HepG2 (cell line): ENCODE data around the gene RPS6KA2. TPM values are rescaled to one million over a fixed set of nuclear protein-coding genes. Genes with fewer than 3 reads are reported as not detected.

Experiments
- ATAC-seq: fragments of 200-7000 bp; cut with Tn5 transposase; 3 replicates; pipeline ENCODE4 v1.9.1; 2020; ENCODE audit warnings: mild to moderate bottlenecking, moderate library complexity
- BruUV-seq: library from RNA; stranded (reverse); fragments of 400-500 nt; replicated peaks from 2 replicates; lab custom pipeline; 2021; lab: Mats Ljungman, UMichigan
- CTCF ChIA-PET: fragments of 300-600 bp; formaldehyde crosslinking; extraction: SDS; loops from one replicate; lab custom pipeline; 2021; ENCODE audit warnings: low total read pairs, inconsistent platforms, low intra/inter-chr PET ratio; lab: Yijun Ruan, JAX
- POLR2A ChIA-PET: fragments of 350-600 bp; sonication (Branson Sonifier 250); formaldehyde crosslinking; loops from one replicate; lab custom pipeline; 2020; ENCODE audit warnings: antibody characterized with exemption, inconsistent platforms; lab: Yijun Ruan, JAX
- DNase-seq: peaks from one replicate; pipeline ENCODE4 v3.0.0-alpha.2; 2015; ENCODE audit warnings: low spot score
- FAIRE-seq: peaks from 3 replicates; lab custom pipeline; 2011; peaks lifted over from hg19 to GRCh38; lab: Jason Lieb, UNC
- H2AFZ ChIP-seq: one replicate; pipeline ENCODE4 v1.6.1; 2011; ENCODE audit warnings: low read length, inconsistent platforms
- H3K27ac ChIP-seq: fragments of 300-600 bp; 3 replicates; pipeline ENCODE4 v1.8.0; 2011; ENCODE audit warnings: mixed run types, mild to moderate bottlenecking, mixed read lengths, low read length, inconsistent platforms; ENCODE audit not compliant: insufficient read depth; ENCODE audit errors: extremely low read length
- H3K27me3 ChIP-seq, 2 experiments: fragments of 200-600 bp in 1 of 2; 2 replicates in 1 of 2; 3 replicates in 1 of 2; pipeline versions ENCODE4 v1.6.0 to v1.8.0; 2011; ENCODE audit warnings: low read length in 2 of 2, mild to moderate bottlenecking in 2 of 2, moderate library complexity in 2 of 2, inconsistent platforms in 1 of 2; ENCODE audit not compliant: insufficient read depth in 2 of 2, control insufficient read depth in 1 of 2
- H3K36me3 ChIP-seq, 2 experiments: fragments of 200-600 bp in 1 of 2; replicated peaks in 1 of 2; 2 replicates in 1 of 2; 3 replicates in 1 of 2; pipeline versions ENCODE4 v1.5.1 to v1.8.0; 2011; ENCODE audit warnings: low read length in 2 of 2, inconsistent platforms in 1 of 2; ENCODE audit not compliant: insufficient read depth in 2 of 2, control insufficient read depth in 1 of 2
- H3K4me1 ChIP-seq: 2 replicates; pipeline ENCODE4 v1.5.1; 2012; ENCODE audit warnings: low read length, inconsistent platforms; ENCODE audit not compliant: insufficient read depth
- H3K4me2 ChIP-seq: 2 replicates; pipeline ENCODE4 v1.6.0; 2011; ENCODE audit warnings: low read depth, low read length, inconsistent platforms
- H3K4me3 ChIP-seq, 3 experiments: fragments of 200-600 bp in 1 of 3; sonication (generic), shearing (Covaris generic) in 1 of 3; replicated peaks in 1 of 3; 2 replicates each; pipeline ENCODE4 v1.5.1; 2011 to 2016; ENCODE audit warnings: low read length in 3 of 3, inconsistent platforms in 2 of 3, low read depth in 2 of 3, mild to moderate bottlenecking in 2 of 3, control low read depth in 1 of 3, mixed read lengths in 1 of 3; ENCODE audit not compliant: insufficient read depth in 1 of 3
- H3K79me2 ChIP-seq: one replicate; pipeline ENCODE4 v1.6.1; 2011; ENCODE audit warnings: low read length, inconsistent platforms; ENCODE audit not compliant: insufficient read depth
- H3K9ac ChIP-seq: 2 replicates; pipeline ENCODE4 v1.6.0; 2011; ENCODE audit warnings: mild to moderate bottlenecking, low read depth, low read length, inconsistent platforms; ENCODE audit not compliant: insufficient read depth
- H3K9me3 ChIP-seq: 2 replicates; pipeline ENCODE4 v1.5.1; 2012; ENCODE audit warnings: mild to moderate bottlenecking, low read length
- H4K20me1 ChIP-seq: 2 replicates; pipeline ENCODE4 v1.6.0; 2011; ENCODE audit warnings: inconsistent platforms, mild to moderate bottlenecking, low read length, moderate library complexity; ENCODE audit not compliant: insufficient read depth
- CAMTA2 ChIP-seq: sonication (generic); formaldehyde crosslinking; IDR thresholded peaks from 2 replicates; pipeline ENCODE4 v1.4.0; 2020; ENCODE audit warnings: mild to moderate bottlenecking, missing genetic modification reagents, borderline replicate concordance
- ELF3 ChIP-seq: IDR thresholded peaks from 2 replicates; pipeline ENCODE4 v1.6.1; 2016; ENCODE audit warnings: missing genetic modification reagents, missing compliant biosample characterization
- HOXA5 ChIP-seq: sonication (generic); formaldehyde crosslinking; IDR thresholded peaks from 2 replicates; pipeline ENCODE4 v1.4.0; 2020; ENCODE audit warnings: missing genetic modification reagents
- NFE2L1 ChIP-seq: sonication (generic); formaldehyde crosslinking; IDR thresholded peaks from 2 replicates; pipeline ENCODE4 v1.4.0; 2020; ENCODE audit warnings: missing genetic modification reagents, mild to moderate bottlenecking, borderline replicate concordance
- SAP130 ChIP-seq: IDR thresholded peaks from 2 replicates; pipeline ENCODE4 v1.6.1; 2016; ENCODE audit warnings: low read depth
- TSC22D2 ChIP-seq: sonication (generic); formaldehyde crosslinking; IDR thresholded peaks from 2 replicates; pipeline ENCODE4 v1.5.1; 2020; ENCODE audit warnings: missing genetic modification reagents, mild to moderate bottlenecking, borderline replicate concordance
- U2AF2 ChIP-seq: fragments of 200-400 bp; formaldehyde crosslinking; IDR thresholded peaks from 2 replicates; pipeline ENCODE4 v1.6.1; 2017; ENCODE audit warnings: low read depth, mild to moderate bottlenecking, low read length
- ZNF10 ChIP-seq: sonication (generic); formaldehyde crosslinking; IDR thresholded peaks from 2 replicates; pipeline ENCODE4 v1.4.0; 2020; ENCODE audit warnings: mild to moderate bottlenecking, low read depth, missing genetic modification reagents, borderline replicate concordance
- ZNF33A ChIP-seq: sonication (generic); formaldehyde crosslinking; IDR thresholded peaks from 2 replicates; pipeline ENCODE4 v1.5.1; 2020; ENCODE audit warnings: missing genetic modification reagents, mild to moderate bottlenecking, moderate library complexity, borderline replicate concordance
- ZNF350 ChIP-seq: sonication (generic); formaldehyde crosslinking; IDR thresholded peaks from 2 replicates; pipeline ENCODE4 v1.4.0; 2020; ENCODE audit warnings: mild to moderate bottlenecking, low read depth, missing genetic modification reagents, borderline replicate concordance
- ZNF780A ChIP-seq: sonication (generic); formaldehyde crosslinking; IDR thresholded peaks from 2 replicates; pipeline ENCODE4 v1.8.0; 2022; ENCODE audit warnings: mild to moderate bottlenecking, missing genetic modification reagents, moderate library complexity
- ZNF784 ChIP-seq: sonication (generic); formaldehyde crosslinking; IDR thresholded peaks from 2 replicates; pipeline ENCODE4 v1.5.1; 2020; ENCODE audit warnings: missing genetic modification reagents, mild to moderate bottlenecking, borderline replicate concordance
- ZSCAN20 ChIP-seq: sonication (generic); formaldehyde crosslinking; IDR thresholded peaks from 2 replicates; pipeline ENCODE4 v1.4.0; 2020; ENCODE audit warnings: missing genetic modification reagents, mild to moderate bottlenecking, borderline replicate concordance
- WGBS: methylation state at CpG from one replicate; pipeline ENCODE4 v1.1.6; 2017; ENCODE audit warnings: low lambda C conversion rate; 5-methylcytosine and 5-hydroxymethylcytosine counted together
- in situ Hi-C: cut with HindIII; loops from 2 replicates; pipeline ENCODE4 v1.10.0; 2017; ENCODE audit warnings: low pct_unique_long_range_greater_than_20kb; ENCODE audit not compliant: extremely low pct_ligation_motif_present
- intact Hi-C: fragments of 100-400 bp; cut with micrococcal nuclease; formaldehyde crosslinking; loops from one replicate; pipeline ENCODE4 v1.10.0; 2022; ENCODE audit not compliant: unreplicated experiment
- polyA plus RNA-seq, 8 experiments: library from polyadenylated mRNA; depleted of rRNA in 3 of 8; stranded (reverse) in 7 of 8; unstranded in 1 of 8; fragments of >200 nt; fragmentation: Illumina TruSeq in 4 of 8; extraction: Trizol in 4 of 8; gene quantifications; 2 replicates each; pipeline versions ENCODE4 v1.2.1 to v1.2.3, GENCODE V29; 2011 to 2016; ENCODE audit warnings: low read depth in 4 of 8, missing spikeins in 1 of 8, mixed read lengths in 1 of 8; ENCODE audit not compliant: insufficient read depth in 1 of 8
- total RNA-seq, 5 experiments: library from RNA; depleted of rRNA; stranded (reverse); fragments of >200 nt; fragmentation: Illumina TruSeq; extraction: Trizol; gene quantifications; 2 replicates each; pipeline ENCODE4 v1.2.3, GENCODE V29; 2016; ENCODE audit warnings: low read depth in 1 of 5
- TF ChIP-seq, protein P1 (sequence below): sonication (generic); formaldehyde crosslinking; IDR thresholded peaks from 2 replicates; pipeline ENCODE4 v1.5.0; 2020; ENCODE audit warnings: mild to moderate bottlenecking, missing genetic modification reagents
- TF ChIP-seq, protein P2 (sequence below): fragments of 450-650 bp; IDR thresholded peaks from 2 replicates; pipeline ENCODE4 v1.6.1; 2017; ENCODE audit warnings: mild to moderate bottlenecking

RPS6KA2 gene
- total and polyA plus RNA-seq, 2 of the 13 experiments (the other 11 are each of a cell fraction or from before 2014, with no cell fraction given) = 0.22 to 0.38 TPM

- CTCF ChIA-PET = no interaction called here
- TF ChIP-seq ELF3 (CRISPR knock-in tag) (no peak), ZNF784 (CRISPR knock-in tag) (no peak), ZNF780A (no peak), HOXA5 (CRISPR knock-in tag) (no peak), TSC22D2 (CRISPR knock-in tag) (no peak), ZNF10 (CRISPR knock-in tag) (no peak), U2AF2 (no peak), NFE2L1 (CRISPR knock-in tag) (no peak), ZNF350 (CRISPR knock-in tag) (no peak), ZSCAN20 (CRISPR knock-in tag) (no peak), SAP130 (CRISPR knock-in tag) (no peak), ZNF33A (no peak), CAMTA2 (CRISPR knock-in tag) (no peak)
- TF ChIP-seq, protein P1, sequence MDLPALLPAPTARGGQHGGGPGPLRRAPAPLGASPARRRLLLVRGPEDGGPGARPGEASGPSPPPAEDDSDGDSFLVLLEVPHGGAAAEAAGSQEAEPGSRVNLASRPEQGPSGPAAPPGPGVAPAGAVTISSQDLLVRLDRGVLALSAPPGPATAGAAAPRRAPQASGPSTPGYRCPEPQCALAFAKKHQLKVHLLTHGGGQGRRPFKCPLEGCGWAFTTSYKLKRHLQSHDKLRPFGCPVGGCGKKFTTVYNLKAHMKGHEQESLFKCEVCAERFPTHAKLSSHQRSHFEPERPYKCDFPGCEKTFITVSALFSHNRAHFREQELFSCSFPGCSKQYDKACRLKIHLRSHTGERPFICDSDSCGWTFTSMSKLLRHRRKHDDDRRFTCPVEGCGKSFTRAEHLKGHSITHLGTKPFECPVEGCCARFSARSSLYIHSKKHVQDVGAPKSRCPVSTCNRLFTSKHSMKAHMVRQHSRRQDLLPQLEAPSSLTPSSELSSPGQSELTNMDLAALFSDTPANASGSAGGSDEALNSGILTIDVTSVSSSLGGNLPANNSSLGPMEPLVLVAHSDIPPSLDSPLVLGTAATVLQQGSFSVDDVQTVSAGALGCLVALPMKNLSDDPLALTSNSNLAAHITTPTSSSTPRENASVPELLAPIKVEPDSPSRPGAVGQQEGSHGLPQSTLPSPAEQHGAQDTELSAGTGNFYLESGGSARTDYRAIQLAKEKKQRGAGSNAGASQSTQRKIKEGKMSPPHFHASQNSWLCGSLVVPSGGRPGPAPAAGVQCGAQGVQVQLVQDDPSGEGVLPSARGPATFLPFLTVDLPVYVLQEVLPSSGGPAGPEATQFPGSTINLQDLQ = no peak
- TF ChIP-seq, protein P2, sequence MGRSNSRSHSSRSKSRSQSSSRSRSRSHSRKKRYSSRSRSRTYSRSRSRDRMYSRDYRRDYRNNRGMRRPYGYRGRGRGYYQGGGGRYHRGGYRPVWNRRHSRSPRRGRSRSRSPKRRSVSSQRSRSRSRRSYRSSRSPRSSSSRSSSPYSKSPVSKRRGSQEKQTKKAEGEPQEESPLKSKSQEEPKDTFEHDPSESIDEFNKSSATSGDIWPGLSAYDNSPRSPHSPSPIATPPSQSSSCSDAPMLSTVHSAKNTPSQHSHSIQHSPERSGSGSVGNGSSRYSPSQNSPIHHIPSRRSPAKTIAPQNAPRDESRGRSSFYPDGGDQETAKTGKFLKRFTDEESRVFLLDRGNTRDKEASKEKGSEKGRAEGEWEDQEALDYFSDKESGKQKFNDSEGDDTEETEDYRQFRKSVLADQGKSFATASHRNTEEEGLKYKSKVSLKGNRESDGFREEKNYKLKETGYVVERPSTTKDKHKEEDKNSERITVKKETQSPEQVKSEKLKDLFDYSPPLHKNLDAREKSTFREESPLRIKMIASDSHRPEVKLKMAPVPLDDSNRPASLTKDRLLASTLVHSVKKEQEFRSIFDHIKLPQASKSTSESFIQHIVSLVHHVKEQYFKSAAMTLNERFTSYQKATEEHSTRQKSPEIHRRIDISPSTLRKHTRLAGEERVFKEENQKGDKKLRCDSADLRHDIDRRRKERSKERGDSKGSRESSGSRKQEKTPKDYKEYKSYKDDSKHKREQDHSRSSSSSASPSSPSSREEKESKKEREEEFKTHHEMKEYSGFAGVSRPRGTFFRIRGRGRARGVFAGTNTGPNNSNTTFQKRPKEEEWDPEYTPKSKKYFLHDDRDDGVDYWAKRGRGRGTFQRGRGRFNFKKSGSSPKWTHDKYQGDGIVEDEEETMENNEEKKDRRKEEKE = no peak
Observed at GRCh38 chr6:166614171-166614583, 12.9 kb downstream of the RPS6KA2 start.

More at GRCh38 chr6:166614171-166614583, 12.9 kb downstream of the RPS6KA2 start:
- intact Hi-C loops = no loop called here
- no peak overlapping the region for H3K9ac ChIP-seq
- H3K27me3 ChIP-seq = peaks cover 5 to 80% of the 10 kb centered on the region in 2 experiments
- POLR2A ChIA-PET = no interaction called here
- DNase-seq (no peak), ATAC-seq (peak; percentile 33), FAIRE-seq (no peak)
- no TSS peak for BruUV-seq
- H3K4me2 ChIP-seq = no peak overlapping the region
- H2AFZ ChIP-seq = no peak overlapping the region
- H3K36me3 ChIP-seq = no peaks in the 10 kb centered on the region
- no peaks in the 10 kb centered on the region for H4K20me1 ChIP-seq
- no peaks in the 10 kb centered on the region for H3K4me1 ChIP-seq
- H3K9me3 ChIP-seq = no peaks in the 10 kb centered on the region
- no peak overlapping the region for H3K4me3 ChIP-seq
- 51% methylated on average over 8 of the region's 12 CpGs for WGBS
- H3K27ac ChIP-seq = no peak overlapping the region
- no peaks in the 10 kb centered on the region for H3K79me2 ChIP-seq
- in situ Hi-C loops = no loop called here
